ENCODE data around the gene CARD10. TPM values are rescaled to one million over a fixed set of nuclear protein-coding genes. Genes with fewer than 3 reads are reported as not detected.
"Not testable (repeated sequence)": the region's sequence is repeated elsewhere in the genome, so short reads cannot be mapped to it uniquely, and the experiment has no call there.

The CARD10 gene
- total RNA-seq, 1 donor from 2014 or later: 5.7 TPM

DNA sequence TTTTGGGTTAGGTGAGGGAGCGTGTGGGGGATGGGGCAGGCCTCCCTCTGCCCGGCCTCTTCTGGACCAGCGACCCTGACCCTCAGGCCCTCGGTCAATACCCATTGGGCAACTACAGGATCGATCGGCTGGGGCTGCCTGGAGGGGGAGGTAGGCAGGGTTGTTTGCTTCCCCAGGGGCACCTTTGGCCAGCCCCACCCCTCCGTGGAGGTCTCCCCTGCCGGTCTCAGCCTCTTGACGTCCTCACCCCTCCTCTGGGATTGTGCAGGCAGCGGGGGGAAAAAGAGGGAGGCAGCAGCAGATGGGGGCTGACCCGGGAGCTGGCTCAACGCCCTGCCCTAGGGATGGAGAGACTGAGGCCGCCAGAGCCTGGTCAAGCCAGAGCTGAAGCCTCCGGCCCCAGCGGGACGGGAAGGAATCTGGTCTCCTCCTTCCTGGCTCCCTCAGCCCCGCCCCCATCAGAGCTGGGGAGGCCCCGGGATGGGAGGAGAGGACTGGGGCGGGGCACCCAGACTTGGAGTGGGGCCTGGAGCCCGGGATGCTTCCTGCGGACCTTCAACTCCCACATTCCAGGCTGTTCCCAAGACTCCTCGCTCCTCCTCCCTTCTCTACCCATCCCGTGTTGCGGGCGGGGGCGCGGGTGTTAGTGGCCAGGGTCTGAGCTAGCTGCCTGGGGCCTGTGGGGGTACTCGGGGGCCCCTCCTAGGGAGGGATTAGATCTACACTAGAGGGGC, 26.7 kb upstream of the CARD10 start:
- Histone ChIP-seq H3K4me1 (ENCODE audit: control insufficient read depth in 3 of 3, insufficient read depth in 3 of 3, low read length in 3 of 3) (peaks cover 32 to 40% (median 35%) of the 10 kb centered on the region in 3 donors), H3K27me3 (ENCODE audit: control insufficient read depth in 3 of 3, insufficient read depth in 3 of 3, low read length in 3 of 3) (peaks cover 0 to 15% (median 0%) of the 10 kb centered on the region in 3 donors), H3K27ac (ENCODE audit: low read depth, low read length) (peak overlapping the region; percentile 85), H3K4me3 (ENCODE audit: low read length in 3 of 3) (peak overlapping the region in 1 of 3 donors; percentile 54), H3K9ac (ENCODE audit: low read depth in 1 of 3, low read length in 3 of 3) (peak overlapping the region; percentile 38 to 64 (median 43)), H3K36me3 (ENCODE audit: control insufficient read depth in 3 of 3, insufficient read depth in 3 of 3, low read length in 3 of 3) (no peaks in the 10 kb centered on the region), H3K9me3 (ENCODE audit: control insufficient read depth in 3 of 3, low read length in 3 of 3) (no peaks in the 10 kb centered on the region)

DNA sequence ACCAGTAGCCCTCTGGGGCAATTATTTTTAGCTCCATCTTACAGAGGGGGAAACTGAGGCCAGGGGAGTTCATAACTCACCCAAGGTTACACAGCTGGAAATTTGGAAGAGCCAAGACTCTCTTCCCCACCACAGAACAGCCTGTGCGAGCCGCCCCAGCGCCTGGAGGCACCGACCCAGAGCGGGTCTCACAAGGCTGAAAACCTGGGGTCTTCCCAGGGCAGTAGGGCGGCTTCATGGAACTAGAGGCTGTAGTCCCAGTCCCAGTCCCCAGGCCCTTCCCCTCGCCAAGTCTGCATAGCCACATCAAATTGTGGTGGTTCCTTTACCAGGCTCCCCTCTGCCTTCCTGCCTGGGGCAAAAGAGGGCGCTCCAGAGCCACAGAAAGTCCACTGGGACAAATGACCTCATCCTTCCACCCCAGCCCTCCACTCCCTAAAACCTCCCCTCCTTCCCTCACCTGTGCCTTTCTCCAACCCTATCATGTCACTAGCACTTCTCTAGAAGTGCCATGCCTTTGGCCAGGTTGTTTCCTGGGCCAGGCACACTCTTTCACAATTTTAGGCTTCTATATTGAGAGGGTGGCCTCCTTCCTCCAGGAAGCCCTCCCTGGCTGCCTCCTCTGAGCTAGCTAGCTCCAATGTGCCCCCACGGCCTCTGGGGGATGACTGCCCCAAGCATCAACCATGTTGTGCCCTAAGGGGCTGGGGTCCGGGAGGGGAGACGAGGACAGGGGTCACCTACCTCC, 25.9 kb upstream of the CARD10 start:
- peak overlapping the region; percentile 85 for H3K27ac ChIP-seq (ENCODE audit: low read depth, low read length)
- H3K9me3 ChIP-seq (ENCODE audit: control insufficient read depth in 3 of 3, low read length in 3 of 3): no peaks in the 10 kb centered on the region
- peak overlapping the region in 1 of 3 donors; percentile 54 for H3K4me3 ChIP-seq (ENCODE audit: low read length in 3 of 3)
- no peaks in the 10 kb centered on the region for H3K36me3 ChIP-seq (ENCODE audit: control insufficient read depth in 3 of 3, insufficient read depth in 3 of 3, low read length in 3 of 3)
- peaks cover 0 to 15% (median 3%) of the 10 kb centered on the region in 3 donors for H3K27me3 ChIP-seq (ENCODE audit: control insufficient read depth in 3 of 3, insufficient read depth in 3 of 3, low read length in 3 of 3)
- H3K4me1 ChIP-seq (ENCODE audit: control insufficient read depth in 3 of 3, insufficient read depth in 3 of 3, low read length in 3 of 3): peaks cover 31 to 40% (median 32%) of the 10 kb centered on the region in 3 donors
- peak overlapping the region in 2 of 3 donors; percentile 38 to 64 for H3K9ac ChIP-seq (ENCODE audit: low read depth in 1 of 3, low read length in 3 of 3)

DNA sequence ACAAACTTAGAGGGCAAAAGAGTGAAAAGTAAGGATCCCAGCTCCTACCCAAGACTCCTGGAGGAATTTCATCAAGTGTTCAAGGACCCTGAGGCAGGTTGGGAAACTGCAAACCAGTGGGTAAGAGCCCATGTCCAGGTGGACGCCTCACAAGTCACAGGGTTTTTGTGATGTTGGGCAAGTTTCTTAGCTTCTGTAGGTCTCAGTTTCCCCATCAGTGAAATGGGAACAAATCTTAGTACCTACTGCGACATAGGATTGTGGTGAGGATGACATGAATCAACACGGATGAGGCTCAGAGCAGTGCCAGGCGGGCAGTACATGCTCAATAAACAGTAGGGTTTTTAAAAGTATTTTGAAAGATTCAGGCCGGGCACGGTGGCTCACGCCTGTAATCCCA, 23.7 kb upstream of the CARD10 start:
- H3K9me3 ChIP-seq (ENCODE audit: control insufficient read depth in 3 of 3, low read length in 3 of 3): no peaks in the 10 kb centered on the region
- H3K4me1 ChIP-seq (ENCODE audit: control insufficient read depth in 3 of 3, insufficient read depth in 3 of 3, low read length in 3 of 3): peaks cover 24 to 34% (median 31%) of the 10 kb centered on the region in 3 donors
- H3K27me3 ChIP-seq (ENCODE audit: control insufficient read depth in 3 of 3, insufficient read depth in 3 of 3, low read length in 3 of 3): peaks cover 0 to 15% (median 4%) of the 10 kb centered on the region in 3 donors
- no peaks in the 10 kb centered on the region for H3K36me3 ChIP-seq (ENCODE audit: control insufficient read depth in 3 of 3, insufficient read depth in 3 of 3, low read length in 3 of 3)
- H3K4me3 ChIP-seq (ENCODE audit: low read length in 3 of 3): no peak overlapping the region
- no peak overlapping the region for H3K9ac ChIP-seq (ENCODE audit: low read depth in 1 of 3, low read length in 3 of 3)
- H3K27ac ChIP-seq (ENCODE audit: low read depth, low read length): no peak overlapping the region

- H3K36me3 ChIP-seq (ENCODE audit: control insufficient read depth in 3 of 3, insufficient read depth in 3 of 3, low read length in 3 of 3); H3K4me3 ChIP-seq (ENCODE audit: low read length in 3 of 3); H3K9ac ChIP-seq (ENCODE audit: low read depth in 1 of 3, low read length in 3 of 3); H3K27ac ChIP-seq (ENCODE audit: low read depth, low read length); H3K9me3 ChIP-seq (ENCODE audit: control insufficient read depth in 3 of 3, low read length in 3 of 3): not testable (repeated sequence)
- H3K4me1 ChIP-seq (ENCODE audit: control insufficient read depth in 3 of 3, insufficient read depth in 3 of 3, low read length in 3 of 3): peaks cover 22 to 30% (median 28%) of the 10 kb centered on the region in 3 donors
- H3K27me3 ChIP-seq (ENCODE audit: control insufficient read depth in 3 of 3, insufficient read depth in 3 of 3, low read length in 3 of 3): peaks cover 0 to 15% (median 4%) of the 10 kb centered on the region in 3 donors
These were observed 23.2 kb upstream of the CARD10 start for GRCh38 chr22:37542416-37542815.

- not testable (repeated sequence) for H3K27ac ChIP-seq (ENCODE audit: low read depth, low read length); H3K4me3 ChIP-seq (ENCODE audit: low read length in 3 of 3); H3K4me1 ChIP-seq (ENCODE audit: control insufficient read depth in 3 of 3, insufficient read depth in 3 of 3, low read length in 3 of 3); H3K36me3 ChIP-seq (ENCODE audit: control insufficient read depth in 3 of 3, insufficient read depth in 3 of 3, low read length in 3 of 3); H3K9me3 ChIP-seq (ENCODE audit: control insufficient read depth in 3 of 3, low read length in 3 of 3); H3K27me3 ChIP-seq (ENCODE audit: control insufficient read depth in 3 of 3, insufficient read depth in 3 of 3, low read length in 3 of 3); H3K9ac ChIP-seq (ENCODE audit: low read depth in 1 of 3, low read length in 3 of 3)
These were observed 20.6 kb upstream of the CARD10 start for GRCh38 chr22:37539790-37540189.

DNA sequence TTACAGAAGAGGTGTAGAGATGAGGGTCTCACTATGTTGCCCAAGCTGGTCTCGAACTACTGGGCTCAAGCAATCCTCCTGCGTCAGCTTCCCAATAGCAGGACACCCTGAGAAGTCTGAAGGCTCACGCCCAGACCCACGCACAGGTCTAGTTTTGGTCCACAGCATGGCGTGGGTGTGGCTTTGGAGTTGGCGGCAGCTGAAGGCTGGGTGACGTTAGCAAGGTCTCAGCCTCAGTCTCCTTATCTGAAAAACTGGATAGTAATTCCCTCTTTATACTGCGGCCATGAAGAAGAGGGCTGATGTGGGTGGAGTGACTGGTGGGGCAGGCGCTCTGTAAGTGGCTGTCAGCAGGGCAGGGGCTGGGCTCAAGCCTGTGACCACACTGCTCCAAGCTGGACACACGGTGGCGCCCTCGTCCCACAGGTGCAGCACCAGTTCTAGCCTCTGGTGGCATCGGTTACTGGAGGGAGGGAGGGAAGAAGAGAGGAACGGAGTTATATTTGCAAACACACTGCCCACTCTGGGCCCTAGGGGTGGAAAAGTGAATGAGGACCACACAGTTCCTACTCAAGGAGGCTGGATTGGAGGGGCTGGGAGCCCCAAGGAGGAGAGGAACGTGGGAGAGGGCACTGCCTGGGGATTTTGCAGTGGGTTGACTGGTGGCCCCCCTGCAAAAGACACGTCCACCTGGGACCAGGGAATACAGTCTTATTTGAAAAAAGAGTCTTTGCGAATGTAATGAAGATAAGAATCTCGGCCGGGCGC, 19.6 kb upstream of the CARD10 start:
- peak overlapping the region in 1 of 3 donors; percentile 45 for H3K9ac ChIP-seq (ENCODE audit: low read depth in 1 of 3, low read length in 3 of 3)
- no peak overlapping the region for H3K27ac ChIP-seq (ENCODE audit: low read depth, low read length)
- peaks cover 0 to 10% (median 4%) of the 10 kb centered on the region in 3 donors for H3K27me3 ChIP-seq (ENCODE audit: control insufficient read depth in 3 of 3, insufficient read depth in 3 of 3, low read length in 3 of 3)
- peak overlapping the region in 1 of 3 donors; percentile 29 for H3K4me3 ChIP-seq (ENCODE audit: low read length in 3 of 3)
- no peaks in the 10 kb centered on the region for H3K36me3 ChIP-seq (ENCODE audit: control insufficient read depth in 3 of 3, insufficient read depth in 3 of 3, low read length in 3 of 3)
- peaks cover 3 to 10% (median 7%) of the 10 kb centered on the region in 3 donors for H3K4me1 ChIP-seq (ENCODE audit: control insufficient read depth in 3 of 3, insufficient read depth in 3 of 3, low read length in 3 of 3)
- no peaks in the 10 kb centered on the region for H3K9me3 ChIP-seq (ENCODE audit: control insufficient read depth in 3 of 3, low read length in 3 of 3)

DNA sequence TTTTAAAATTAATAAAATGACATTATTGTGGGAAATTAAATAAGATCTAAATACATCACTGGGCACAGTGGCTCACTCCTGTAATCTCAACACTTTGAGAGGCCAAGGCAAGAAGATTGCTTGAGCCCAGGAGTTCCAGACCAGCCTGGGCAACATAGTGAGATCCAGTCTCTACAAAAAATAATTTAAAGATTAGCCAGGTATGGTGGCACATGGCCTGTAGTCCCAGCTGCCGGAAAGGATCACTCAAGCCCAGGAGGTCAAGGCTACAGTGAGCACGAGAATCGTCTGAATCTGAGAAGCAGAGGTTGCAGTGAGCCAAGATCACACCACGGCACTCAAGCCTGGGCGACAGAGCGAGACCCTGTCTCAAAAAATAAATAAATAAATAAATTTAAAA, 15.9 kb upstream of the CARD10 start:
- no peaks in the 10 kb centered on the region for H3K9me3 ChIP-seq (ENCODE audit: control insufficient read depth in 3 of 3, low read length in 3 of 3)
- H3K27ac ChIP-seq (ENCODE audit: low read depth, low read length): no peak overlapping the region
- H3K4me1 ChIP-seq (ENCODE audit: control insufficient read depth in 3 of 3, insufficient read depth in 3 of 3, low read length in 3 of 3): peaks cover 3 to 10% (median 7%) of the 10 kb centered on the region in 3 donors
- H3K9ac ChIP-seq (ENCODE audit: low read depth in 1 of 3, low read length in 3 of 3): no peak overlapping the region
- no peak overlapping the region for H3K4me3 ChIP-seq (ENCODE audit: low read length in 3 of 3)
- no peaks in the 10 kb centered on the region for H3K36me3 ChIP-seq (ENCODE audit: control insufficient read depth in 3 of 3, insufficient read depth in 3 of 3, low read length in 3 of 3)
- peaks cover 0 to under 1% (median 0%) of the 10 kb centered on the region in 3 donors for H3K27me3 ChIP-seq (ENCODE audit: control insufficient read depth in 3 of 3, insufficient read depth in 3 of 3, low read length in 3 of 3)

- H3K9ac ChIP-seq (ENCODE audit: low read depth in 1 of 3, low read length in 3 of 3): no peak overlapping the region
- H3K4me1 ChIP-seq (ENCODE audit: control insufficient read depth in 3 of 3, insufficient read depth in 3 of 3, low read length in 3 of 3): peaks cover 3 to 10% (median 7%) of the 10 kb centered on the region in 3 donors
- peaks cover 0 to 3% (median 0%) of the 10 kb centered on the region in 3 donors for H3K27me3 ChIP-seq (ENCODE audit: control insufficient read depth in 3 of 3, insufficient read depth in 3 of 3, low read length in 3 of 3)
These were observed 15.2 kb upstream of the CARD10 start for GRCh38 chr22:37534445-37534844.

DNA sequence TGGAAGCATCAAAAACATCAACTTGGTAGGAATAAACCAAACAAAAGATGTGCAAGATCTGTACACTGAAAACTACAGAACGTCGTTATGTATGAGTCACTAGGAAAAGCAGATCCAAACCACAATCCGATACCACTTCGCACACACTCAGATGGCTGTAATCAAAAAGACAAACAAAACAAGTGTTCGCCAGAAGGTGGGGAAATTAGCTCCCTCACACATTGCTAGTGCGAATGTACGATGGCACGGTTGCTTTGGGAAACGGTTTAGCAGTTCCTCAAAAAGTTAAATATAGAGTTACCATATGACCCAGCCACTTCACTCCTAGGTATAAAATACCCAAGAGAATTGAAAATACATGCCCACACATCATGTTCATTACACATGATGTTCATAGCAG, 14.8 kb upstream of the CARD10 start:
- H3K4me3 ChIP-seq (ENCODE audit: low read length in 3 of 3): no peak overlapping the region
- H3K27me3 ChIP-seq (ENCODE audit: control insufficient read depth in 3 of 3, insufficient read depth in 3 of 3, low read length in 3 of 3): peaks cover 0 to 3% (median 0%) of the 10 kb centered on the region in 3 donors
- no peaks in the 10 kb centered on the region for H3K9me3 ChIP-seq (ENCODE audit: control insufficient read depth in 3 of 3, low read length in 3 of 3)
- H3K27ac ChIP-seq (ENCODE audit: low read depth, low read length): no peak overlapping the region
- H3K36me3 ChIP-seq (ENCODE audit: control insufficient read depth in 3 of 3, insufficient read depth in 3 of 3, low read length in 3 of 3): no peaks in the 10 kb centered on the region
- H3K9ac ChIP-seq (ENCODE audit: low read depth in 1 of 3, low read length in 3 of 3): no peak overlapping the region
- H3K4me1 ChIP-seq (ENCODE audit: control insufficient read depth in 3 of 3, insufficient read depth in 3 of 3, low read length in 3 of 3): peaks cover 3 to 9% (median 6%) of the 10 kb centered on the region in 3 donors

More at GRCh38 chr22:37534445-37534844, 15.2 kb upstream of the CARD10 start:
- Histone ChIP-seq H3K4me3 (ENCODE audit: low read length in 3 of 3) (no peak overlapping the region), H3K9me3 (ENCODE audit: control insufficient read depth in 3 of 3, low read length in 3 of 3) (no peaks in the 10 kb centered on the region), H3K27ac (ENCODE audit: low read depth, low read length) (no peak overlapping the region), H3K36me3 (ENCODE audit: control insufficient read depth in 3 of 3, insufficient read depth in 3 of 3, low read length in 3 of 3) (no peaks in the 10 kb centered on the region)
